Activated CD8-positive, alpha-beta T cell treated with anti-CD3 and anti-CD28 coated beads for 36 hours (primary cell): ENCODE results near the gene RBM17. TPM values are rescaled to one million over a fixed set of nuclear protein-coding genes. Genes with fewer than 3 reads are reported as not detected.

Experiments used
- ATAC-seq: fragments of 200-7000 bp; cut with Tn5 transposase; one replicate; pipeline ENCODE4 v1.10.0; 2021; ENCODE audit warnings: mild to moderate bottlenecking, moderate library complexity
- CTCF ChIA-PET: fragments of 350-600 bp; sonication (Branson Sonifier 250); formaldehyde crosslinking; loops from one replicate; lab custom pipeline; 2021; ENCODE audit warnings: antibody characterized with exemption; lab: Charles Lee
- POLR2A ChIA-PET: fragments of 350-600 bp; sonication (Branson Sonifier 250); formaldehyde crosslinking; loops from one replicate; lab custom pipeline; 2021; ENCODE audit warnings: antibody characterized with exemption; lab: Charles Lee
- DNase-seq: peaks from one replicate; pipeline ENCODE4 v3.0.0-alpha.2; 2020
- H3K27ac Mint-ChIP-seq: one replicate; pipeline ENCODE4 v1.8.0; 2021; ENCODE audit warnings: mild to moderate bottlenecking, mixed read lengths
- H3K27me3 Mint-ChIP-seq: one replicate; pipeline ENCODE4 v1.8.0; 2021; ENCODE audit warnings: mixed read lengths
- H3K36me3 Mint-ChIP-seq: one replicate; pipeline ENCODE4 v1.8.0; 2021; ENCODE audit warnings: low read depth, mixed read lengths
- H3K4me1 Mint-ChIP-seq: one replicate; pipeline ENCODE4 v1.8.0; 2021; ENCODE audit warnings: low read depth, mixed read lengths
- H3K4me3 Mint-ChIP-seq: one replicate; pipeline ENCODE4 v1.8.0; 2021; ENCODE audit warnings: mild to moderate bottlenecking, moderate library complexity, mixed read lengths
- H3K9me3 Mint-ChIP-seq: one replicate; pipeline ENCODE4 v1.8.0; 2021; ENCODE audit warnings: mixed read lengths
- CTCF ChIP-seq: fragments of 200-600 bp; IDR thresholded peaks from one replicate; pipeline ENCODE4 v1.8.0; 2022; ENCODE audit warnings: antibody characterized with exemption, mild to moderate bottlenecking
- intact Hi-C: fragments of 100-400 bp; cut with micrococcal nuclease; formaldehyde crosslinking; loops from one replicate; pipeline ENCODE4 v1.10.0; 2022
- total RNA-seq, 2 experiments: library from RNA; stranded (reverse); gene quantifications; one replicate each; pipeline ENCODE4 v1.2.3, GENCODE V29; 2021

RBM17 gene
- total RNA-seq, 2 experiments from 2014 or later: 284 to 285 TPM

GRCh38 chr10:6097063-6097462 lies 8.2 kb downstream of the RBM17 start:
- H3K27me3 Mint-ChIP-seq: no peaks in the 10 kb centered on the region
- peaks cover 58% of the 10 kb centered on the region for H3K4me1 Mint-ChIP-seq
- no peaks in the 10 kb centered on the region for H3K9me3 Mint-ChIP-seq
- DNase-seq: no peak
- H3K27ac Mint-ChIP-seq: peak overlapping the region; percentile 31
- H3K36me3 Mint-ChIP-seq: peaks cover 68% of the 10 kb centered on the region
- intact Hi-C loops: no loop called here
- POLR2A ChIA-PET: interaction anchor here (0.8 to 1.3 kb wide), 5 partner anchors 9 to 65 kb away, joined by 3 to 5 read pairs (median 3); no protein-coding TSS in a partner anchor
- no peak for ATAC-seq
- no peak for TF ChIP-seq CTCF
- CTCF ChIA-PET: interaction anchor here (0.6 to 1.5 kb wide), 5 partner anchors 50 to 325 kb away, joined by 3 to 4 read pairs (median 4); partner anchors contain the start of gene PFKFB3
- H3K4me3 Mint-ChIP-seq: no peak overlapping the region

DNA sequence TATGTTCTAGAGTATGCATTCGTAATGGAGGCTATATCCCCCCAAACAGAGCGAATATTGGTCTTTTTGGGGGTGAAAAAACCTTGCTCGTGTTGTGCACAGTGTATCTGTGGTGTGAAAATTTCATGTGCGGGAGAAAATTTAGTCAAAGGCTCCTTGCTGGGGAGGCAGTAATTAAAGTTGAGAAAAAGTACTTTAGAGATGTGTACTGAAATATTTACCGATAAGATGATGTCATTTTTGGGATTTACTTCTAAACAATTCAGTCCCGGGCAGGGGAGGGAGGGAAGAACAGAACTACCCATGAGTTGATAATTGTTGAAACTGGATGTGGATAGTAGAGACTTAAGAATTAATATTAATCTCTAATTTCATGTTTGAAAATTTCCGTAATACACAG lies 9.3 kb downstream of the RBM17 start:
- Mint-ChIP-seq H3K27me3 (no peaks in the 10 kb centered on the region), H3K9me3 (no peaks in the 10 kb centered on the region), H3K36me3 (peaks cover 71% of the 10 kb centered on the region), H3K4me1 (peaks cover 57% of the 10 kb centered on the region), H3K4me3 (no peak overlapping the region), H3K27ac (peak overlapping the region; percentile 59)
- CTCF ChIA-PET: no interaction called here
- intact Hi-C loops: no loop called here
- POLR2A ChIA-PET: interaction anchor here (0.9 kb wide), 1 partner anchor 9 kb away, joined by 3 read pairs; no protein-coding TSS in a partner anchor
- ATAC-seq (no peak), DNase-seq (no peak)
- no peak for TF ChIP-seq CTCF

DNA sequence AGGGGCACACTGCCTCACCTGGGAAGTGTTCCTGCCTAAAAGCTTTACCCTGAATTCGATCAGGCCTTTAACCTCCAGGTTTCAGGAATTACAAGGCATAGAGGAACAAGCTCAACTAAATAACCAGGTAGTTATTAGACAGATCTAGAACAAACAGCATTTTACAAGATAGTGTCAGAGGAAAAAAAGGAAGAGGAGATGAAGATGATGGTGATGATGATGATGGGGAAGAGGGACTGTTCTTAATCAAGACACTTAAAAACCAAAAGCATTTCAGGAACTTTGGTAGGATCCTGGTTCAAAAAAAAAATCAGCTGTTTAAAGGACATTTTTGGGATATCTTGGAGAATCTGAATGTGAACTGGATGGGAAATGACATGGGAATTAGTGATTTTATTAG lies 11.5 kb downstream of the RBM17 start:
- H3K4me3 Mint-ChIP-seq: no peak overlapping the region
- peaks cover 48% of the 10 kb centered on the region for H3K4me1 Mint-ChIP-seq
- no peak for ATAC-seq
- TF ChIP-seq CTCF: no peak
- H3K36me3 Mint-ChIP-seq: peaks cover 70% of the 10 kb centered on the region
- DNase-seq: no peak
- H3K27me3 Mint-ChIP-seq: no peaks in the 10 kb centered on the region
- POLR2A ChIA-PET: interaction anchor here (0.7 to 1.4 kb wide), 3 partner anchors 10 to 99 kb away, joined by 3 read pairs; no protein-coding TSS in a partner anchor
- CTCF ChIA-PET: interaction anchor here (1.1 to 1.2 kb wide), 2 partner anchors 14 to 102 kb away, joined by 3 to 4 read pairs; partner anchors contain the start of gene PFKFB3
- peak overlapping the region; percentile 22 for H3K27ac Mint-ChIP-seq
- intact Hi-C loops: no loop called here
- no peaks in the 10 kb centered on the region for H3K9me3 Mint-ChIP-seq

- Mint-ChIP-seq H3K4me3 (no peak overlapping the region), H3K9me3 (no peaks in the 10 kb centered on the region), H3K36me3 (peaks cover 67% of the 10 kb centered on the region), H3K27ac (no peak overlapping the region), H3K27me3 (no peaks in the 10 kb centered on the region), H3K4me1 (peaks cover 42% of the 10 kb centered on the region)
- ChIA-PET POLR2A (interaction anchor here (1.1 kb wide), 1 partner anchor 98 kb away, joined by 3 read pairs; no protein-coding TSS in a partner anchor), CTCF (interaction anchor here (1.1 to 1.2 kb wide), 2 partner anchors 15 to 102 kb away, joined by 3 to 4 read pairs; partner anchors contain the start of gene PFKFB3)
- intact Hi-C loops: no loop called here
- ATAC-seq: no peak
- no peak for DNase-seq
- TF ChIP-seq CTCF: no peak
Observed at GRCh38 chr10:6101181-6101580, 12.3 kb downstream of the RBM17 start.

GRCh38 chr10:6102128-6102527 lies 13.3 kb downstream of the RBM17 start:
- TF ChIP-seq CTCF: no peak
- Mint-ChIP-seq H3K27ac (peak overlapping the region; percentile 70), H3K4me3 (no peak overlapping the region), H3K36me3 (peaks cover 68% of the 10 kb centered on the region), H3K9me3 (no peaks in the 10 kb centered on the region), H3K4me1 (peaks cover 38% of the 10 kb centered on the region), H3K27me3 (no peaks in the 10 kb centered on the region)
- ATAC-seq: no peak
- intact Hi-C loops: no loop called here
- CTCF ChIA-PET: interaction anchor here (1.0 kb wide), 1 partner anchor 300 kb away, joined by 3 read pairs; no protein-coding TSS in a partner anchor
- no peak for DNase-seq
- POLR2A ChIA-PET: no interaction called here
